ENCODE measurements around the gene DNM2.

GRCh38 chr19:10758978-10759377 lies 41.1 kb downstream of the DNM2 start:
- no peak for TF ChIP-seq POLR2A (IDR thresholded peaks at IDR 0.05)
- no peak for TF ChIP-seq CTCF (IDR thresholded peaks at IDR 0.05)

Data from lower leg skin (tissue), 3 donors.